ENCODE measurements around the gene COL4A2. TPM values are rescaled to one million over a fixed set of nuclear protein-coding genes. Genes with fewer than 3 reads are reported as not detected.
"Not testable (repeated sequence)": the region's sequence is repeated elsewhere in the genome, so short reads cannot be mapped to it uniquely, and the experiment has no call there.

The COL4A2 gene
- polyA plus RNA-seq, 4 donors = 384 to 475 (median 465) TPM

- no peak for DNase-seq (ENCODE audit: low read depth in 4 of 4, low spot score in 3 of 4)
These were observed 214.2 kb downstream of the COL4A2 start for GRCh38 chr13:110521296-110521680.

GRCh38 chr13:110521946-110522345 is 214.9 kb downstream of the COL4A2 start:
- DNase-seq (ENCODE audit: low read depth in 4 of 4, low spot score in 3 of 4) = no peak

GRCh38 chr13:110522721-110523120 is 215.6 kb downstream of the COL4A2 start:
- no peak for DNase-seq (ENCODE audit: low read depth in 4 of 4, low spot score in 3 of 4)

DNA sequence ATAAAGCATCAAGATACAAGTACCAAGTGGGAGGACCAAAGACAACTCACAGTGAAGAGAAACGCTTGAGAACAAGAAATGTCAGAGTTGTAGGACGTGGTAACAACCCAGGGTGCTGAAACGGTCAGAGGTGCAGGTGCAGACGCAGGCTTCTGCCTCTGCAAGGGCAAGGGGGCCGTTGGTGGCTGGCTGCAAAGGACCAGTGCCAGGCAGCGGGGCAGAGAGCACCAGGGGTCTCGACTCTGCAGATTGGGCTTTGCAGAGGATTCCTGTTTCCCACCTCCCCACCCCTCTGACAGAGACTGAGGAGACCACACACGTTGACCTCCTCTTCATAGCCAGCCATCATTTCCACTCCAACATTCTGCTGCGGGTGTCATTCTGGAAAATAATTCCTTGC is 216.1 kb downstream of the COL4A2 start:
- no peak for DNase-seq (ENCODE audit: low read depth in 4 of 4, low spot score in 3 of 4)

- no peak for DNase-seq (ENCODE audit: low read depth in 4 of 4, low spot score in 3 of 4)
These were observed 216.9 kb downstream of the COL4A2 start for GRCh38 chr13:110523838-110524540.

- DNase-seq (ENCODE audit: low read depth in 4 of 4, low spot score in 3 of 4) = no peak
These were observed 217.6 kb downstream of the COL4A2 start for GRCh38 chr13:110524541-110525257.

- no peak for DNase-seq (ENCODE audit: low read depth in 4 of 4, low spot score in 3 of 4)
These were observed 218.5 kb downstream of the COL4A2 start for GRCh38 chr13:110525328-110526319.

GRCh38 chr13:110528371-110528770 is 221.3 kb downstream of the COL4A2 start:
- DNase-seq (ENCODE audit: low read depth in 4 of 4, low spot score in 3 of 4) = no peak

DNA sequence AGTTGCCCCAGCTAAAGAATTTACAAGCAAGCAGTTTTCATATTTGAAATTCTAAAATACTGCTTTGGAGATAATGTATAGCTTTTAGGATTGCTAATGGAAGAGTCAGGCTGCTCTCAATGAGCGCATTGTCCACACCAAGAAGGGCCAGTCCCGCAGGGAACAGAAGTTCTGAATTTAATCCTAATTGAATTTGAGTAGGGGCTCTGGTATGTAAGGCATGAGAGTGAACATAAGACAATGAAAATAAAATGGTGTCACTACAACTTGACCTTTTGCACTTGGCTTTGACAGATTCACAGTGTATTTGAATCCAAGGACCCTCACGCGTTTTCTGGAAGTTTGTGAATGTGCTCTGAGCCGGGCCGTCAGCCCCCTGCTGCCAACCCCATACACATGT is 221.8 kb downstream of the COL4A2 start:
- DNase-seq (ENCODE audit: low read depth in 4 of 4, low spot score in 3 of 4) = no peak

GRCh38 chr13:110529522-110530311 is 222.6 kb downstream of the COL4A2 start:
- no peak for DNase-seq (ENCODE audit: low read depth in 4 of 4, low spot score in 3 of 4)

DNA sequence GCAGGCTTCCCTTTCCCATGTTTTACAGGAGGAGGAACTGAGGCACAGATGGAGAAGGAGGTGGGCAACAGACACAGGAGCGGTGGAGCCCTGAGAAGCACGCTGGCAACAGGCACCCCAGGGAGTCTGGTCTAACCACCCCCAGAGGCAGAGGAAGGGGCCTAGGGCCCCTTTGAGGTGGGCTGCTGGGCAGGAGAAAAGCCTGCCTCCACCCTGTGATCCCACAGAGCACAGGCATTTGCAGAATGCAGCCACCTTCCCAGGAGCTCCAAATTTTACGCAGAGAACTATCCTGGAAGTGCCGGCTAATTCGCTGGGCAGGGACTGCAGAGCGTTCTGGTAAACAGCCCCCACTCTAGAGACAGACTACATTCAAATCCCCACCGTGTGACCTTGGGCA is 224.0 kb downstream of the COL4A2 start:
- no peak for DNase-seq (ENCODE audit: low read depth in 4 of 4, low spot score in 3 of 4)

DNA sequence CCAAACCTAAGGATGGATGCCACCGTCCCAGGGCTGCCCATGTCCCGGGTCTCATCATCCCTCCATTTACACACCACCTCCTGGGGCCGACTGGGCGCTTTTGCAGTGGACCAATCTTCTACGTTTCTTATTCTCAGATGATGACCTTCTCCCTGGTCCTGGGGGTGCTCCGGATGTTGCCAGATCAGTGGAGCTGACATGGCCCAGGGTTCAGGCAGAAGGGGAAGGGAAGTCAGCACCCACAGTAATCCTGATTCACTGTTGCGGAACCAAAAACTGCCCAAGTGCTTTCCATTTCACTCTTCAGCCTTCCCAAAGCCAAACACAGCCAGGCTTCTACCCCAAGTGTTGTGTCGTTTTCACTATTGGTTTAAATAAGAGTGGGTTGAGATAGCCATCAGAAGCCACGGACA is 224.6 kb downstream of the COL4A2 start:
- DNase-seq (ENCODE audit: low read depth in 4 of 4, low spot score in 3 of 4) = no peak

- DNase-seq (ENCODE audit: low read depth in 4 of 4, low spot score in 3 of 4) = not testable (repeated sequence)
These were observed 225.2 kb downstream of the COL4A2 start for GRCh38 chr13:110532258-110532657.

GRCh38 chr13:110533771-110534670 is 226.9 kb downstream of the COL4A2 start:
- DNase-seq (ENCODE audit: low read depth in 4 of 4, low spot score in 3 of 4) = no peak

GRCh38 chr13:110535526-110535925 is 228.4 kb downstream of the COL4A2 start:
- no peak for DNase-seq (ENCODE audit: low read depth in 4 of 4, low spot score in 3 of 4)

- no peak for DNase-seq (ENCODE audit: low read depth in 4 of 4, low spot score in 3 of 4)
These were observed 229.1 kb downstream of the COL4A2 start for GRCh38 chr13:110536006-110536693.

DNA sequence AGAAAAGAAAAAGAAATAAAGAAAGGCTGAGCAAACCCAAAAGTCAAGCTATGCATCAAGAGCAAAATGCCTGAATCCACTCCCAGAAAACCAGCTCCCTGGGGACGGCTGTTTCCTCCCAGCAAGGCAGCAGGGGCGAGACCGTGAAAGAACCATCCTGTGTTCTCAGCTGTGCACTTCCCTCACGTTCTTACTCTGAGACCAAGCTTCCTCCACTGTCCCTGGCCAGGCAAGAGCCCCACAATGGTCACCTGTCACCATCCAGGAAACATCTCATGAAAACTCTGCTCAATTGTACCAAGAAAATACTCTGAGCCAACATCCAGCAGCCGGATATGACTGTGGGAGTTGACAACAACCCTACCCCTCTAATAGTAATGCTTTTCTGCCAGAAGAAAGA is 231.5 kb downstream of the COL4A2 start:
- no peak for DNase-seq (ENCODE audit: low read depth in 4 of 4, low spot score in 3 of 4)

- no peak for DNase-seq (ENCODE audit: low read depth in 4 of 4, low spot score in 3 of 4)
These were observed 232.8 kb downstream of the COL4A2 start for GRCh38 chr13:110539894-110540293.
